Stimulated activated naive CD8-positive, alpha-beta T cell treated with anti-CD3 and anti-CD28 coated beads, Interleukin-15, Interleukin-2, amounts not matched to agents 100 ng/mL and 50 ng/mL, for 24 hours (primary cell): ENCODE results near the gene TSGA10IP.
"Not testable (repeated sequence)": the region's sequence is repeated elsewhere in the genome, so short reads cannot be mapped to it uniquely, and the experiment has no call there.

ENCODE experiments used
- H3K27ac Mint-ChIP-seq: one replicate; pipeline ENCODE4 v1.8.0; 2021; ENCODE audit warnings: mild to moderate bottlenecking, mixed read lengths
- H3K27me3 Mint-ChIP-seq: one replicate; pipeline ENCODE4 v1.8.0; 2021; ENCODE audit warnings: mixed read lengths
- H3K36me3 Mint-ChIP-seq: one replicate; pipeline ENCODE4 v1.8.0; 2021; ENCODE audit warnings: low read depth, mixed read lengths
- H3K4me1 Mint-ChIP-seq: one replicate; pipeline ENCODE4 v1.8.0; 2021; ENCODE audit warnings: low read depth, mixed read lengths
- H3K4me3 Mint-ChIP-seq: one replicate; pipeline ENCODE4 v1.8.0; 2021; ENCODE audit warnings: mild to moderate bottlenecking, mixed read lengths
- H3K9me3 Mint-ChIP-seq: one replicate; pipeline ENCODE4 v1.8.0; 2021; ENCODE audit warnings: mixed read lengths

The TSGA10IP gene

DNA sequence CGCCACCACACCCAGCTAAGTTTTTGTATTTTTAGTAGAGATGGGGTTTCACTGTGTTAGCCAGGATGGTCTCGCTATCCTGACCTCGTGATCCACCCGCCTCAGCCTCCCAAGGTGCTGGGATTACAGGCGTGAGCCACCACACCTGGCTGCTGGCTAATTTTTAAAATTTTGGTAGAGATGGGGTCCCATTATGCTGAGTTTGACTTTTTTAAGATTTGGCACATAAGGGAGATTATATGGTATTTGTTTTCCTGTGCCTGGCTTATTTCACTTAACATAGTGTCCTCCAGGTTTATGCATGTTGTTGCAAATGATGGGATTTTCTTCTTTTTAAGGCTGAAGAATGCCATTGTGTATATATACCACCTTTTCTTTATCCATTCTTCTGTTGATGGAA lies 5.4 kb downstream of the TSGA10IP start:
- H3K36me3 Mint-ChIP-seq: not testable (repeated sequence)

DNA sequence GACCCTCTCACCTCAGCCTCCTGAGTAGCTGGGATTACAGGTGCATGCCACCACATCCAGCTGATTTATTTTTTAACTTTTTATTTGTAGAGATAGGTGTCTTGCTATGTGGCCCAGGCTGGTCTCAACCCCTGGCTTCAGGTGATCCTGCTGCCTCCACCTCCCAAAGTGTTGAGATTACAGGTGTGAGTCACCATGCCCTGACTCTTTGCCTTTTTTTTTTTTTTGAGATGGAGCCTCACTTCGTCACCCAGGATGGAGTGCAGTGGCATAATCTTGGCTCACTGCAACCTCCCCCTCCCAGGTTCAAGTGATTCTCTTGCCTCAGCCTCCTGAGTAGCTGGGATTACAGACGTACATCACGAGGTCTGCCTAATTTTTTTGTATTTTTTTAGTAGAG lies 6.4 kb downstream of the TSGA10IP start:
- H3K36me3 Mint-ChIP-seq: not testable (repeated sequence)

More for the DNA sequence above, 5.4 kb downstream of the TSGA10IP start:
- not testable (repeated sequence) for H3K27me3 Mint-ChIP-seq, H3K9me3 Mint-ChIP-seq, H3K4me1 Mint-ChIP-seq, H3K4me3 Mint-ChIP-seq, H3K27ac Mint-ChIP-seq

DNA sequence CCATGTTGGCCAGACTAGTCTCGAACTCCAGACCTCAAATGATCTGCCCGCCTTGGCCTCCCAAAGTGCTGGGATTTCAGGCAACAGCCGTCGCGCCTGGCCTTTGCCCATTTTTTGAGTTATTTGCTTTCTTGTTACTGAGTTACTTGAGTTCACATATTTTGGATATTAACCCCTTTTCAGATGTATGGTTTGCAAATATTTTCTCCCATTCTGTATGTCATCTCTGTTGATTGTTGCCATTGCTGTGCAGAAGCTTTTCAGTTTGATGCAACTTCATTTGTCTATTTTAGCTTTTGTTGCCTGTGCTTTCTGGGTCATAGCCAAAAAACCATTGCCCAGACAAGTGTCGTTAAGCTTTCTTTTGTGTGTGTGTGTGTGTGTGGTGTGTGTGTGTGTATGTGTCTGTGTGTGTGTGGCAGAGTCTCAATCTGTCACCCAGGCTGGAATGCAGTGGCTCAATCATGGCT lies 6.8 kb downstream of the TSGA10IP start:
- H3K4me3 Mint-ChIP-seq: no peak overlapping the region
- H3K27ac Mint-ChIP-seq: no peak overlapping the region
- H3K4me1 Mint-ChIP-seq: peaks cover 8% of the 10 kb centered on the region
- no peaks in the 10 kb centered on the region for H3K27me3 Mint-ChIP-seq
- H3K36me3 Mint-ChIP-seq: no peaks in the 10 kb centered on the region
- H3K9me3 Mint-ChIP-seq: no peaks in the 10 kb centered on the region

More for the DNA sequence above, 6.4 kb downstream of the TSGA10IP start:
- H3K9me3 Mint-ChIP-seq, H3K27me3 Mint-ChIP-seq, H3K27ac Mint-ChIP-seq, H3K4me1 Mint-ChIP-seq, H3K4me3 Mint-ChIP-seq: not testable (repeated sequence)

DNA sequence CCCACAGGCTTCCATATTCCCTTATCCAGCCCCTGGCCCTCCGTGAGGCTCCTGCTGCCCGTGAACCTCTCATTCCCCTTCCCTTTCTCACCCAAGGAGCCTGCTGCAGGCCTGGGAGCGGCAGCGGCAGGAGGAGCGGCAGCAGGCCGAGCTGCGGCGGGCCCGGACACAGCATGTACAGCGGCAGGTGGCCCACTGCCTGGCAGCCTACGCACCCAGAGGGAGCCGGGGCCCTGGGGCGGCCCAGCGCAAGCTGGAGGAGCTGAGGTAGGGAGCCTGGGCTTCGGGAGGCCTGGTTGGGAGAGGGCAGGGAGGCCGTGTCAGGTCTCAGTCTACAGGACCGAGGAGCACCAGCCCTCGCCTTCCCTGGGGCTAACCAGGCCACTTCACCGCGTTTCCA lies 8.2 kb downstream of the TSGA10IP start:
- Mint-ChIP-seq H3K9me3 (no peaks in the 10 kb centered on the region), H3K27me3 (no peaks in the 10 kb centered on the region), H3K27ac (no peak overlapping the region), H3K4me1 (peaks cover 16% of the 10 kb centered on the region), H3K36me3 (no peaks in the 10 kb centered on the region), H3K4me3 (no peak overlapping the region)

GRCh38 chr11:65954771-65955170 lies 9.5 kb downstream of the TSGA10IP start:
- peaks cover 16% of the 10 kb centered on the region for H3K4me1 Mint-ChIP-seq
- no peaks in the 10 kb centered on the region for H3K36me3 Mint-ChIP-seq
- H3K27me3 Mint-ChIP-seq: no peaks in the 10 kb centered on the region
- H3K27ac Mint-ChIP-seq: no peak overlapping the region
- H3K4me3 Mint-ChIP-seq: no peak overlapping the region
- H3K9me3 Mint-ChIP-seq: no peaks in the 10 kb centered on the region

GRCh38 chr11:65958291-65958690 lies 13.0 kb downstream of the TSGA10IP start:
- Mint-ChIP-seq H3K27ac (no peak overlapping the region), H3K4me3 (no peak overlapping the region), H3K9me3 (no peaks in the 10 kb centered on the region), H3K27me3 (no peaks in the 10 kb centered on the region), H3K4me1 (peaks cover 42% of the 10 kb centered on the region), H3K36me3 (peaks cover 11% of the 10 kb centered on the region)

DNA sequence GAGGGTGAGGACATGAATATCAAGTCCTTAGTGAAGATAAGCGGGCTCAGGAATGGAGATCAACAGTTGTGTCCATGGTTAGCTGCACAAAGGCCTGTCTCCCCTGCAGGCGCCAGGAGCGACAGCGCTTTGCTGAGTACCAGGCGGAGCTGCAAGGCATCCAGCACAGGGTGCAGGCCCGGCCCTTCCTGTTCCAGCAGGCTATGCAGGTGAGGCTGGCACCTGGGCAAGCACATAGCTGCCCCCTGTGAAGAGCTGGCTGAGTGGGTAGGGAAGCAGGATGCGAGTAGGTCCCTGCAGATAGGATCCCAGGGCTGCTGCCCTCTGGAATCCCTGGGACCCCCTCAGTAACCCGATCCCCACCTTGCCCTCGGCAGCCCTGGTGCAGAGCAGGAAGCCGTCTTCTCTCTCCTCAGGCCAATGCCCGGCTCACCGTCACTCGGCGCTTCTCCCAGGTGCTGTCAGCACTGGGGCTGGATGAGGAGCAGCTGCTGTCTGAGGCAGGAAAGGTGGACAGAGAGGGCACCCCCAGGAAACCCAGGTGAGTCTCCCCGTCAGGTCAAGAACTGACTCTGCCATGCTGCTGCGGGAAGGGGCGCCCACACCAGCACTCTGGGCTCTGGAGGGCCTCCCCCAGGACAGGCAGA lies 13.6 kb downstream of the TSGA10IP start:
- no peaks in the 10 kb centered on the region for H3K9me3 Mint-ChIP-seq
- no peaks in the 10 kb centered on the region for H3K27me3 Mint-ChIP-seq
- H3K36me3 Mint-ChIP-seq: peaks cover 12% of the 10 kb centered on the region
- H3K27ac Mint-ChIP-seq: no peak overlapping the region
- peaks cover 48% of the 10 kb centered on the region for H3K4me1 Mint-ChIP-seq
- H3K4me3 Mint-ChIP-seq: no peak overlapping the region

DNA sequence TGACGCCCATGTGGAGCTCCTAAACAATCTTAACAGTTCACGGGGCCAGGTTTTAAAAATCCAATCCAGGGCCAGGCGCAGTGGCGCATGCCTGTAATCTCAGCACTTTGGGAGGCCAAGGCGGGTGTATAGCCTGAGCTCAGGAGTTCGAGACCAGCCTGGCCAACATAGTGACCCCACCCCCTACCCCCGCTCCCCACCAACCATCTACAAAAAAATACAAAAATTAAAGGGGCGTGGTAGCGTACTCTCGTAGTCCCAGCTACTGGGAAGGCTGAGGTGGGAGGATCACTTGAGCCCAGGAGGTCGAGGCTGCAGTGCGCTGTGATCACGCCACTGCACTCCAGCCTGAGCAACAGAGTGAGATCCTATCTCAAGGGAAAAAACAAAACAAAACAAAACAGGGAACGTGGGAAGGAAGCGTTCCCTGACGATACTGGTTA lies 15.6 kb downstream of the TSGA10IP start:
- Mint-ChIP-seq H3K9me3 (no peaks in the 10 kb centered on the region), H3K27ac (peak overlapping the region; percentile 98), H3K27me3 (no peaks in the 10 kb centered on the region), H3K36me3 (peaks cover 18% of the 10 kb centered on the region), H3K4me1 (peaks cover 52% of the 10 kb centered on the region), H3K4me3 (peak overlapping the region; percentile 92)

GRCh38 chr11:65961267-65962140 lies 16.2 kb downstream of the TSGA10IP start, which contains the start of gene SART1:
Gene SART1, plus strand, starts transcription at chr11:65961734. Its CDS starts 47 bp downstream, at chr11:65961781.
- Mint-ChIP-seq H3K4me1 (peaks cover 50% of the 10 kb centered on the region), H3K9me3 (no peaks in the 10 kb centered on the region), H3K27ac (peak within 1 kb of the TSS; percentile 98), H3K36me3 (peaks cover 25% of the 10 kb centered on the region), H3K4me3 (peak within 1 kb of the TSS; percentile 92), H3K27me3 (no peaks in the 10 kb centered on the region)

DNA sequence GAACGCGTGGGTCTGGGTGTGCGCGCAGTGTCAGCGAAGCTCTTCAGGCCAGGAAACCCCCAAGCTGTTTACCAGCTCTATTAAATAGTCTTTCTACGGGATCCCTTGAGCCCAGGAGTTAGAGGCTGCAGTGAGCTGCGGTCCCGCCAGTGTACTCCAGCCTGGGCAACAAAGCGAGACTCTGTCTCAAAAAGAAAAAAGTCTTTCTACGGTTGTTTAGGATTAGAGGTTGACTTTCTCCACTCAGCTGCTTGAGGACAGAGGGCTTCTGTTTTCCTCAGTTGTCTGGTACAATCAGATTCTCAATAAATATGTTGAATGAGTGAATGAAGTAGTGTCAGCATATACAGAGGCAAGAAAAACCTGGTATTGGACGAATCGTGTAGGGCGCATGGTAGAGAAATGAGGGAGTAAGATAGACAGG lies 16.9 kb downstream of the TSGA10IP start:
- peak overlapping the region; percentile 78 for H3K27ac Mint-ChIP-seq
- peaks cover 43% of the 10 kb centered on the region for H3K4me1 Mint-ChIP-seq
- H3K27me3 Mint-ChIP-seq: no peaks in the 10 kb centered on the region
- H3K9me3 Mint-ChIP-seq: no peaks in the 10 kb centered on the region
- H3K4me3 Mint-ChIP-seq: peak overlapping the region; percentile 92
- H3K36me3 Mint-ChIP-seq: peaks cover 26% of the 10 kb centered on the region

GRCh38 chr11:65964906-65965305 lies 19.6 kb downstream of the TSGA10IP start:
- H3K36me3 Mint-ChIP-seq: peaks cover 41% of the 10 kb centered on the region
- no peaks in the 10 kb centered on the region for H3K9me3 Mint-ChIP-seq
- no peak overlapping the region for H3K4me3 Mint-ChIP-seq
- H3K27ac Mint-ChIP-seq: no peak overlapping the region
- no peaks in the 10 kb centered on the region for H3K27me3 Mint-ChIP-seq
- H3K4me1 Mint-ChIP-seq: peaks cover 36% of the 10 kb centered on the region

GRCh38 chr11:65965986-65966762 lies 20.9 kb downstream of the TSGA10IP start:
- Mint-ChIP-seq H3K4me3 (no peak overlapping the region), H3K27me3 (no peaks in the 10 kb centered on the region), H3K4me1 (peaks cover 30% of the 10 kb centered on the region), H3K36me3 (peaks cover 48% of the 10 kb centered on the region), H3K9me3 (no peaks in the 10 kb centered on the region), H3K27ac (no peak overlapping the region)

- Mint-ChIP-seq H3K27ac (no peak overlapping the region), H3K36me3 (peaks cover 54% of the 10 kb centered on the region), H3K4me1 (peaks cover 23% of the 10 kb centered on the region), H3K27me3 (no peaks in the 10 kb centered on the region), H3K4me3 (no peak overlapping the region), H3K9me3 (no peaks in the 10 kb centered on the region)
Observed at GRCh38 chr11:65967329-65967934, 22.2 kb downstream of the TSGA10IP start.
